GM19193 (cell line): ENCODE measurements around the gene BCKDK.

Source experiments
- POLR2A ChIP-seq: IDR thresholded peaks from 4 replicates; pipeline ENCODE4 v1.6.1; 2011; ENCODE audit not compliant: insufficient read depth, insufficient read length; ENCODE audit errors: extremely low read depth

Gene BCKDK

GRCh38 chr16:31076319-31076718, 31.9 kb upstream of the BCKDK start:
- TF ChIP-seq POLR2A = no peak

GRCh38 chr16:31077024-31077423, 31.2 kb upstream of the BCKDK start:
- TF ChIP-seq POLR2A = no peak

- TF ChIP-seq POLR2A = no peak
These were observed 30.4 kb upstream of the BCKDK start for GRCh38 chr16:31077592-31078396.

GRCh38 chr16:31078597-31079341, 29.4 kb upstream of the BCKDK start:
- TF ChIP-seq POLR2A = no peak

GRCh38 chr16:31079342-31079944, 28.7 kb upstream of the BCKDK start:
- no peak for TF ChIP-seq POLR2A

- TF ChIP-seq POLR2A = no peak
These were observed 28.1 kb upstream of the BCKDK start for GRCh38 chr16:31080035-31080629.

GRCh38 chr16:31080756-31081419, 27.3 kb upstream of the BCKDK start:
- no peak for TF ChIP-seq POLR2A

GRCh38 chr16:31081428-31082351, 26.5 kb upstream of the BCKDK start:
- TF ChIP-seq POLR2A = no peak

GRCh38 chr16:31082368-31083045, 25.7 kb upstream of the BCKDK start:
- TF ChIP-seq POLR2A = no peak

GRCh38 chr16:31083081-31083480, 25.1 kb upstream of the BCKDK start:
- no peak for TF ChIP-seq POLR2A

- TF ChIP-seq POLR2A = no peak
These were observed 24.6 kb upstream of the BCKDK start for GRCh38 chr16:31083556-31083955.

GRCh38 chr16:31083981-31084380, 24.2 kb upstream of the BCKDK start:
- no peak for TF ChIP-seq POLR2A

GRCh38 chr16:31084584-31085302, 23.4 kb upstream of the BCKDK start:
- no peak for TF ChIP-seq POLR2A

GRCh38 chr16:31085411-31085810, 22.8 kb upstream of the BCKDK start:
- TF ChIP-seq POLR2A = no peak
